ENCODE data around the gene NRXN2.

DNA sequence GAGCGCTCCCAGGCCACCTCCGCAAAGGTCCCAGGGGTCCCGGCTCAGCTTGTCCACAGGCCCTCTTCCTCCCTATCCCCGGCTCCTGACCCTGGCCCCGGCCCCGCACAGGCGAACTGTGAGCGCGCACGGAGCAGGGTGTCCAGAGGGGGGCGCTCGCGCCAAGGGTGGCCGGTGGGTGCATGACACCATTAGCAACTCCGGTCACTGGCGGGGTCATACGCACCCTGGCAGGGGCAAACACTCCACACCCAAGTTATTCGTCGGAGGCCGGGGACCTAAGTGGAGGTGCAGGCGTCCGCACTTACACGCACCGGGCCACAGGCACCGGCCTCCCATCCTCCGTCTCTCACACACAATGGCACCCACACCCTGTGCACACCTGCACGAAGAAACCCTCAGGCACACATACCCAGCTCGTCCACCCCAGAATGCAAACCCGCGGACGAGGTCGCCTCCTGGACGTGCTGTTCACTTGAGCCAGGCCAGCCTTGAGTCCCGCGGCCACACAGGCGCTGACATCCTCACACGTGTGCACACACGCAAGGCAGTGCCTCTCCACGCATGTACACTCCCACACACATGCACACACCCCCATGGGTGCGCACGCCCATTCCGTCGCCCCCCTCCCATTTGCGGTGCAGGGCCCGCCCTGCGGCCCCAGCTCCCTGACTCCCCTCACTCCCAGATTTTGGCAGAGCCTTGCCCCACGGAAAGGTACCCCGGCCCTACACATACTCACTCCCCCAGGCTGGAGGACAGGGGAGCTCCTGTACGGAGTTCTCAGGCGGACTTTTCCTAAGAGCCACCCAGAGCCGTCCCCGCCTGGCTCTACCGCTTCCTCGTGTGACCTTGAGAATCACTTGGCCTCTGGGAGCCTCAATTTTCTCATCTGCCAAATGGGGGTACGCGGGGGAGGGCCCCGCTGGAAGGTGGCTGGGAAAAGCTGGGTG is 20.9 kb upstream of the NRXN2 start, which contains the start of gene RASGRP2:
- no peak for TF ChIP-seq POLR2A (IDR thresholded peaks at IDR 0.05)
- TF ChIP-seq, protein P1, sequence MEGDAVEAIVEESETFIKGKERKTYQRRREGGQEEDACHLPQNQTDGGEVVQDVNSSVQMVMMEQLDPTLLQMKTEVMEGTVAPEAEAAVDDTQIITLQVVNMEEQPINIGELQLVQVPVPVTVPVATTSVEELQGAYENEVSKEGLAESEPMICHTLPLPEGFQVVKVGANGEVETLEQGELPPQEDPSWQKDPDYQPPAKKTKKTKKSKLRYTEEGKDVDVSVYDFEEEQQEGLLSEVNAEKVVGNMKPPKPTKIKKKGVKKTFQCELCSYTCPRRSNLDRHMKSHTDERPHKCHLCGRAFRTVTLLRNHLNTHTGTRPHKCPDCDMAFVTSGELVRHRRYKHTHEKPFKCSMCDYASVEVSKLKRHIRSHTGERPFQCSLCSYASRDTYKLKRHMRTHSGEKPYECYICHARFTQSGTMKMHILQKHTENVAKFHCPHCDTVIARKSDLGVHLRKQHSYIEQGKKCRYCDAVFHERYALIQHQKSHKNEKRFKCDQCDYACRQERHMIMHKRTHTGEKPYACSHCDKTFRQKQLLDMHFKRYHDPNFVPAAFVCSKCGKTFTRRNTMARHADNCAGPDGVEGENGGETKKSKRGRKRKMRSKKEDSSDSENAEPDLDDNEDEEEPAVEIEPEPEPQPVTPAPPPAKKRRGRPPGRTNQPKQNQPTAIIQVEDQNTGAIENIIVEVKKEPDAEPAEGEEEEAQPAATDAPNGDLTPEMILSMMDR (IDR thresholded peaks at IDR 0.05), result peak; percentile 52 to 69 (median 68)
